HepG2 (cell line): ENCODE measurements around the gene GJB1. TPM values are rescaled to one million over a fixed set of nuclear protein-coding genes. Genes with fewer than 3 reads are reported as not detected.

Source experiments
- BRD4 ChIP-seq: sonication (generic); formaldehyde crosslinking; IDR thresholded peaks from 2 replicates; pipeline ENCODE4 v1.4.0; 2020; ENCODE audit warnings: missing genetic modification reagents
- ELF1 ChIP-seq: sonication (generic); formaldehyde crosslinking; IDR thresholded peaks from 2 replicates; pipeline ENCODE4 v1.4.0; 2020; ENCODE audit warnings: missing genetic modification reagents
- GMEB2 ChIP-seq: IDR thresholded peaks from 2 replicates; pipeline ENCODE4 v1.6.1; 2016; ENCODE audit warnings: missing biosample characterization, missing genetic modification reagents, low read depth
- HBP1 ChIP-seq: IDR thresholded peaks from 2 replicates; pipeline ENCODE4 v1.6.1; 2016; ENCODE audit warnings: low read depth, control low read depth
- LCORL ChIP-seq, 2 experiments: fragments of 450-650 bp in 1 of 2; sonication (generic) in 1 of 2; formaldehyde crosslinking in 1 of 2; IDR thresholded peaks; 2 replicates each; pipeline versions ENCODE4 v1.5.0 to v1.6.1; 2017 to 2020; ENCODE audit warnings: antibody characterized with exemption in 1 of 2, missing genetic modification reagents in 1 of 2
- MED13 ChIP-seq: sonication (generic); formaldehyde crosslinking; IDR thresholded peaks from 2 replicates; pipeline ENCODE4 v1.5.0; 2020; ENCODE audit warnings: missing genetic modification reagents
- NFE2L1 ChIP-seq: sonication (generic); formaldehyde crosslinking; IDR thresholded peaks from 2 replicates; pipeline ENCODE4 v1.4.0; 2020; ENCODE audit warnings: missing genetic modification reagents, mild to moderate bottlenecking, borderline replicate concordance
- NR1H2 ChIP-seq: sonication (generic); formaldehyde crosslinking; IDR thresholded peaks from 2 replicates; pipeline ENCODE4 v1.8.1; 2022; ENCODE audit warnings: low read depth, missing genetic modification reagents, borderline replicate concordance
- PITX1 ChIP-seq: sonication (generic); formaldehyde crosslinking; IDR thresholded peaks from 2 replicates; pipeline ENCODE4 v1.5.1; 2020; ENCODE audit warnings: mild to moderate bottlenecking, missing genetic modification reagents
- RFXAP ChIP-seq: sonication (generic); formaldehyde crosslinking; IDR thresholded peaks from 2 replicates; pipeline ENCODE4 v1.4.0; 2020; ENCODE audit warnings: missing genetic modification reagents, borderline replicate concordance
- SOX5 ChIP-seq: IDR thresholded peaks from 2 replicates; pipeline ENCODE4 v1.6.1; 2016; ENCODE audit warnings: borderline replicate concordance
- TOE1 ChIP-seq: sonication (generic); formaldehyde crosslinking; IDR thresholded peaks from 2 replicates; pipeline ENCODE4 v1.4.0; 2020; ENCODE audit warnings: mild to moderate bottlenecking, missing genetic modification reagents
- TRIM24 ChIP-seq: sonication (generic); formaldehyde crosslinking; IDR thresholded peaks from 2 replicates; pipeline ENCODE4 v1.8.0; 2022; ENCODE audit warnings: mild to moderate bottlenecking, missing genetic modification reagents
- ZBTB38 ChIP-seq: sonication (generic); formaldehyde crosslinking; IDR thresholded peaks from 2 replicates; pipeline ENCODE4 v1.5.1; 2020; ENCODE audit warnings: mild to moderate bottlenecking, missing genetic modification reagents
- ZFP1 ChIP-seq: IDR thresholded peaks from 2 replicates; pipeline ENCODE4 v1.6.1; 2016
- ZNF160 ChIP-seq: sonication (generic); formaldehyde crosslinking; IDR thresholded peaks from 2 replicates; pipeline ENCODE4 v1.8.0; 2022; ENCODE audit warnings: mild to moderate bottlenecking, inconsistent platforms, missing genetic modification reagents
- ZNF224 ChIP-seq: sonication (generic); formaldehyde crosslinking; IDR thresholded peaks from 2 replicates; pipeline ENCODE4 v1.5.0; 2020; ENCODE audit warnings: mild to moderate bottlenecking, missing genetic modification reagents
- ZNF530 ChIP-seq: sonication (generic); formaldehyde crosslinking; IDR thresholded peaks from 2 replicates; pipeline ENCODE4 v1.5.0; 2020; ENCODE audit warnings: low read depth, mild to moderate bottlenecking, missing genetic modification reagents
- ZNF703 ChIP-seq: sonication (generic); formaldehyde crosslinking; IDR thresholded peaks from 2 replicates; pipeline ENCODE4 v1.5.1; 2020; ENCODE audit warnings: missing genetic modification reagents, mild to moderate bottlenecking, moderate library complexity, borderline replicate concordance
- polyA plus RNA-seq, 8 experiments: library from polyadenylated mRNA; depleted of rRNA in 3 of 8; stranded (reverse) in 7 of 8; unstranded in 1 of 8; fragments of >200 nt; fragmentation: Illumina TruSeq in 4 of 8; extraction: Trizol in 4 of 8; gene quantifications; 2 replicates each; pipeline versions ENCODE4 v1.2.1 to v1.2.3, GENCODE V29; 2011 to 2016; ENCODE audit warnings: low read depth in 4 of 8, missing spikeins in 1 of 8, mixed read lengths in 1 of 8; ENCODE audit not compliant: insufficient read depth in 1 of 8
- total RNA-seq, 5 experiments: library from RNA; depleted of rRNA; stranded (reverse); fragments of >200 nt; fragmentation: Illumina TruSeq; extraction: Trizol; gene quantifications; 2 replicates each; pipeline ENCODE4 v1.2.3, GENCODE V29; 2016; ENCODE audit warnings: low read depth in 1 of 5
- TF ChIP-seq, protein P1 (sequence below): sonication (generic); formaldehyde crosslinking; IDR thresholded peaks from 2 replicates; pipeline ENCODE4 v1.4.0; 2020; ENCODE audit warnings: missing genetic modification reagents
- TF ChIP-seq, protein P2 (sequence below): sonication (generic); formaldehyde crosslinking; IDR thresholded peaks from 2 replicates; pipeline ENCODE4 v1.4.0; 2020; ENCODE audit warnings: missing genetic modification reagents, borderline replicate concordance

Gene GJB1
- total and polyA plus RNA-seq, 2 of the 13 experiments (the other 11 are each of a cell fraction or from before 2014, with no cell fraction given): 111 to 161 TPM

DNA sequence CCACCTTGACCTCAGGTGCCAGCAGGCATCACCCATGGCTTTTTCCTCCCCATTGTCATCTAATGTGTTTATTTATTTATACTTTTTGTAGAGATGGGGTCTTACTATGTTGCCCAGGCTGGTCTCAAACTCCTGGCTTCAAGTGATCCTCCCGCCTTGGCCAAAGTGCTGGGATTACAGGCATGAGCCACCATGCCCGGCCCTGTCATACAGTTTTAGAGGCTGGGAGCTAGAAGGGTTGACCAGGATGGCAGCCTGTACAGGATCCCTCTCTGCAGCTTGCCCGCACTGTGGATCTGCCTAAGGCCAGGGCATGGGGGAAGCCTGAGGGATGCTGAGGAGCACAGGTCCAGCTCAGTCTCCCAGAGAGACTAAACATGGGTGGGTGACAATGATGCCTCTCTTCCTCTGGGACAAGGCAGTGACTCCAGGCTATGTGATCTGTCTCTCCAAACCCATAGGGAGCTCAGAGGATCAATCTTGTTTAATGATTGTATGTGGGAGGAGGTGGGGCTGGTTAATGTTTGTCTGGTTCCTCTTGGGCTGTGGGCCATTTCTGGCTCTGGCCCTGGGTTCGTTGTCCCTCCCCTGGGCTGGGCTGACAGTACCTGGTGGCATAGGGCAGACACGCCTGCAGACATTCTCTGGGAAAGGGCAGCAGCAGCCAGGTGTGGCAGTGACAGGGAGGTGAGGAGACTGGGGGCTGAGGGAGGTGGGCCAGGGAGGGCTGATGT lies 8.3 kb upstream of the GJB1 start (continued):
- no peak for TF ChIP-seq NR1H2
- TF ChIP-seq RFXAP: no peak
- TF ChIP-seq LCORL (IDR thresholded peaks at IDR 0.05): no peak
- 0 out of 2 replicates have a peak, but pooled peaks have one; percentile 59 for TF ChIP-seq LCORL (CRISPR knock-in tag; IDR thresholded peaks at IDR 0.05)
- TF ChIP-seq, protein P1, sequence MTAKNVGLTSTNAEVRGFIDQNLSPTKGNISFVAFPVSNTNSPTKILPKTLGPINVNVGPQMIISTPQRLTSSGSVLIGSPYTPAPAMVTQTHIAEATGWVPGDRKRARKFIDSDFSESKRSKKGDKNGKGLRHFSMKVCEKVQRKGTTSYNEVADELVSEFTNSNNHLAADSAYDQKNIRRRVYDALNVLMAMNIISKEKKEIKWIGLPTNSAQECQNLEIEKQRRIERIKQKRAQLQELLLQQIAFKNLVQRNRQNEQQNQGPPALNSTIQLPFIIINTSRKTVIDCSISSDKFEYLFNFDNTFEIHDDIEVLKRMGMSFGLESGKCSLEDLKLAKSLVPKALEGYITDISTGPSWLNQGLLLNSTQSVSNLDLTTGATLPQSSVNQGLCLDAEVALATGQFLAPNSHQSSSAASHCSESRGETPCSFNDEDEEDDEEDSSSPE (CRISPR knock-in tag): no peak
- TF ChIP-seq ZNF530 (CRISPR knock-in tag): no peak
- TF ChIP-seq ZFP1 (CRISPR knock-in tag): no peak
- no peak for TF ChIP-seq ELF1 (CRISPR knock-in tag)
- peak; percentile 74; the same call in 1 of the 2 replicates for TF ChIP-seq MED13 (CRISPR knock-in tag)
- TF ChIP-seq ZNF160 (CRISPR knock-in tag): no peak; the same call in 1 of the 2 replicates
- TF ChIP-seq NFE2L1 (CRISPR knock-in tag): no peak
- TF ChIP-seq BRD4 (CRISPR knock-in tag): no peak; the same call in 1 of the 2 replicates
- TF ChIP-seq GMEB2 (CRISPR knock-in tag): no peak
- TF ChIP-seq ZNF703 (CRISPR knock-in tag): no peak
- TF ChIP-seq PITX1: no peak
- no peak for TF ChIP-seq TRIM24
- no peak for TF ChIP-seq ZNF224
- 0 out of 2 replicates have a peak, but pooled peaks have one; percentile 12 for TF ChIP-seq SOX5 (CRISPR knock-in tag)
- TF ChIP-seq ZBTB38: 0 out of 2 replicates have a peak, but pooled peaks have one; percentile 36
- TF ChIP-seq TOE1 (CRISPR knock-in tag): no peak
- TF ChIP-seq, protein P2, sequence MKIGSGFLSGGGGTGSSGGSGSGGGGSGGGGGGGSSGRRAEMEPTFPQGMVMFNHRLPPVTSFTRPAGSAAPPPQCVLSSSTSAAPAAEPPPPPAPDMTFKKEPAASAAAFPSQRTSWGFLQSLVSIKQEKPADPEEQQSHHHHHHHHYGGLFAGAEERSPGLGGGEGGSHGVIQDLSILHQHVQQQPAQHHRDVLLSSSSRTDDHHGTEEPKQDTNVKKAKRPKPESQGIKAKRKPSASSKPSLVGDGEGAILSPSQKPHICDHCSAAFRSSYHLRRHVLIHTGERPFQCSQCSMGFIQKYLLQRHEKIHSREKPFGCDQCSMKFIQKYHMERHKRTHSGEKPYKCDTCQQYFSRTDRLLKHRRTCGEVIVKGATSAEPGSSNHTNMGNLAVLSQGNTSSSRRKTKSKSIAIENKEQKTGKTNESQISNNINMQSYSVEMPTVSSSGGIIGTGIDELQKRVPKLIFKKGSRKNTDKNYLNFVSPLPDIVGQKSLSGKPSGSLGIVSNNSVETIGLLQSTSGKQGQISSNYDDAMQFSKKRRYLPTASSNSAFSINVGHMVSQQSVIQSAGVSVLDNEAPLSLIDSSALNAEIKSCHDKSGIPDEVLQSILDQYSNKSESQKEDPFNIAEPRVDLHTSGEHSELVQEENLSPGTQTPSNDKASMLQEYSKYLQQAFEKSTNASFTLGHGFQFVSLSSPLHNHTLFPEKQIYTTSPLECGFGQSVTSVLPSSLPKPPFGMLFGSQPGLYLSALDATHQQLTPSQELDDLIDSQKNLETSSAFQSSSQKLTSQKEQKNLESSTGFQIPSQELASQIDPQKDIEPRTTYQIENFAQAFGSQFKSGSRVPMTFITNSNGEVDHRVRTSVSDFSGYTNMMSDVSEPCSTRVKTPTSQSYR: peak; percentile 7; the same call in 1 of the 2 replicates
- no peak for TF ChIP-seq HBP1 (CRISPR knock-in tag)
